GM18517 (cell line): ENCODE results near the gene CHST13.
"Not testable (repeated sequence)": the region's sequence is repeated elsewhere in the genome, so short reads cannot be mapped to it uniquely, and the experiment has no call there.

Experiments used
- ATAC-seq: cut with Tn5 transposase; IDR thresholded peaks from one replicate; pipeline ENCODE4 v1.9.1; 2021; ENCODE audit warnings: mild to moderate bottlenecking, moderate library complexity; ENCODE audit not compliant: unreplicated experiment

CHST13 gene

DNA sequence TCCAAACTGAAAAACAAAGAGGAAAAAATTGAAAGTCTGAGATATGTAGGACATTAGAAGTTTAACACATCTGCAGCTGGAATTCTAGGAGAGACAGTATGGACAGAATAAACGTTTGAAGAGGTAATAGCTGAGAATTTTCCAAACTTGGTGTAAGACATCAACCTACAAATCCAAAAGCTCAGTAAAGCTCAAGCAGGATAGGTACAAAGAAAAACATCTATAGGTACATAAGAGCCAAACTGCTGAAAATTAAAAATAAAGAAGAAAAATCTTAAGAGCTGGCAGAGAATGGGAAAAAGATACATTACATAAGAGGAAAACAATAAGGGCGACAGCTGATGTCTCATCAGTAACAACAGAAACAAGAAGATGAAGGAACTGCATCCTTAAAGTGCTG, 57.6 kb downstream of the CHST13 start:
- ATAC-seq = no peak

DNA sequence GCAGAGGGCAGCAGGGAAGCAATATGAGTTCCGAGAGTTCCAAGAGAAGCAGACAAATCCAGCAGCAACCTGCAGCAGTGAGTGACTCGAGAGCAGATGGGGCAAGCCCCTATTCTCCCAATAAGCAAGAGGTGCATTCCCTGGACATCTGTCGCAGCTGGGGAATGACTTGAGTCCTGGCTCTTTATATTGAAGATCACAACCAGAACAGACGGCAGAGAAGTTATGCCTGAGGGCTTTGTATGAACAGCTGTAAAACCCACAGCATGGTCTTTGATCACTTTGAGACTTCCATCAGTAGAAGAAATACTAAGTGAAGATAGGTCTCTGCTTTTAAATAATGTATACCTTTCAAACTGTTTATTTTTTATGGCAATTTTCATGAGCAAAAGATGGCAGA, 58.4 kb downstream of the CHST13 start:
- no peak for ATAC-seq

DNA sequence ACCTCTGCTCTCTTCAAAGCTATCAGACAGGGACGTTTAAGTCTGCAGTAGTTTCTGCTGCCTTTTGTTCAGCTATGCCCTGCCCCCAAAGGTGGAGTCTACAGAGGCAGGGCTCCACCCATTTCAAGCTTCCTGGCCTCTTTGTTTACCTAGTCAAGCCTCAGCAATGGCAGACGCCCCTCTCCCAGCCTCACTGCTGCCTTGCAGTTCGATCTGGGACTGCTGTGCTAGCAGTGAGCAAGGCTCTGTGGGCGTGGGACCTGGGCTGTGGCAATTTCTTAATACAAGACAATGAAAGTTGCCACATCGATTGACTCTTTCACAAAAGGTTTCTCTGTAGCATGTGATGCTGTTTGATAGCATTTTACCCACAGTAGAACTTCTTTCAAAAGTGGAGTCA, 67.6 kb downstream of the CHST13 start:
- ATAC-seq = not testable (repeated sequence)
